Uterus (tissue), 2 donors: ENCODE results near the gene CTR9.

Source experiments
- POLR2A ChIP-seq, 2 donors: fragments of 450-650 bp; IDR thresholded peaks; one replicate each; pipeline ENCODE4 v1.6.1; 2016; ENCODE audit warnings: antibody characterized with exemption in 2 of 2, mild to moderate bottlenecking in 1 of 2, moderate library complexity in 1 of 2
- TF ChIP-seq, protein P1 (sequence below), 4 experiments: fragments of 200-600 bp in 2 of 4; fragments of 450-650 bp in 2 of 4; sonication (generic) in 2 of 4; IDR thresholded peaks; one replicate each; pipeline ENCODE4 v1.5.1; 2016 to 2019; ENCODE audit warnings: antibody characterized with exemption in 4 of 4, mild to moderate bottlenecking in 2 of 4, moderate library complexity in 1 of 4

DNA sequence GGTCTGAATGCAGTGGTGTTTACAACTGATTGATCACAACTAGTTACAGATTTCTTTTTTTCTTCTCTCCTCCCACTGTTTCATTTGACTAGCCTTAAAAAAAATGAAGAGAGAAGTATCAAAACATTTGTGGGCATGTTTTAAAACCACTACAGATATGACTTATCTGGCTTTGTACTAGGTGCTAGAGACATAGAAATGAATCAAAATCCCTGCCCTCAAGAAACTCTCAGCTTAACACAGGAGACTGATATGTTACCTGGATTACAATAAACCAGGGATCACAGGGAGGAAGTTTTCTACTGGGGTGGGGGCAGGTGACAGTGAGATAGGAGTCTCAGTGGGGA, 25.2 kb upstream of the CTR9 start:
- TF ChIP-seq, protein P1, sequence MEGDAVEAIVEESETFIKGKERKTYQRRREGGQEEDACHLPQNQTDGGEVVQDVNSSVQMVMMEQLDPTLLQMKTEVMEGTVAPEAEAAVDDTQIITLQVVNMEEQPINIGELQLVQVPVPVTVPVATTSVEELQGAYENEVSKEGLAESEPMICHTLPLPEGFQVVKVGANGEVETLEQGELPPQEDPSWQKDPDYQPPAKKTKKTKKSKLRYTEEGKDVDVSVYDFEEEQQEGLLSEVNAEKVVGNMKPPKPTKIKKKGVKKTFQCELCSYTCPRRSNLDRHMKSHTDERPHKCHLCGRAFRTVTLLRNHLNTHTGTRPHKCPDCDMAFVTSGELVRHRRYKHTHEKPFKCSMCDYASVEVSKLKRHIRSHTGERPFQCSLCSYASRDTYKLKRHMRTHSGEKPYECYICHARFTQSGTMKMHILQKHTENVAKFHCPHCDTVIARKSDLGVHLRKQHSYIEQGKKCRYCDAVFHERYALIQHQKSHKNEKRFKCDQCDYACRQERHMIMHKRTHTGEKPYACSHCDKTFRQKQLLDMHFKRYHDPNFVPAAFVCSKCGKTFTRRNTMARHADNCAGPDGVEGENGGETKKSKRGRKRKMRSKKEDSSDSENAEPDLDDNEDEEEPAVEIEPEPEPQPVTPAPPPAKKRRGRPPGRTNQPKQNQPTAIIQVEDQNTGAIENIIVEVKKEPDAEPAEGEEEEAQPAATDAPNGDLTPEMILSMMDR (IDR thresholded peaks at IDR 0.05) = no peak
- no peak for TF ChIP-seq POLR2A (IDR thresholded peaks at IDR 0.05)
